SW 1271 (cell line): ENCODE measurements around the gene ATP2A2.
"Not testable (repeated sequence)": the region's sequence is repeated elsewhere in the genome, so short reads cannot be mapped to it uniquely, and the experiment has no call there.

Experiments
- DNase-seq, 2 experiments: peaks; one replicate each; lab custom pipeline; 2025; lab: John Stamatoyannopoulos, UW

Gene ATP2A2

DNA sequence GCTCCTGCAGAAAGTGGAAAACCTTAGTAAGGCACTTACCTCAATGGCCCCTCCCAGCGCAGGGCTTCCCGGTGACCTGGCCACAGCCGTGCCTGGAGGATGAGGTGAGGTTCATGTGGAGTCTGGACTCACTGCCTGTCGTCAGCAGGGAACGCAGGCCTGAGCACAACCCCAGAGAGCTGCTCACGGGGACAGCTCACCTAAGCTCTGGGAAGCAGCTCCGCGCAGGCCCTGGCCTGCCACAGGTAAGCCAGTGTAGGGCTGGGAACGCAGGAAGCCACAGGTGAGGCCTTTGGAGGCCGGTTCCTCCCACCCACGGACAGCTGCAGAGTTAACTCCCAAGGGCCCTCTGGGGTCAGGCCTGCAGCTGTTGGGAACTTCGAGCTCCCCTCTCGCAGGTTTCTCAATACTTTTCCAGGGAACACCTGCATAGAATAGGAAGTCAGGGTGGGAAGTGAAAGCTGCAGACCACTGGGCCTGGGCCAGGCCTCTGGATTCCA is 89.7 kb downstream of the ATP2A2 start:
- DNase-seq, result no peak

DNA sequence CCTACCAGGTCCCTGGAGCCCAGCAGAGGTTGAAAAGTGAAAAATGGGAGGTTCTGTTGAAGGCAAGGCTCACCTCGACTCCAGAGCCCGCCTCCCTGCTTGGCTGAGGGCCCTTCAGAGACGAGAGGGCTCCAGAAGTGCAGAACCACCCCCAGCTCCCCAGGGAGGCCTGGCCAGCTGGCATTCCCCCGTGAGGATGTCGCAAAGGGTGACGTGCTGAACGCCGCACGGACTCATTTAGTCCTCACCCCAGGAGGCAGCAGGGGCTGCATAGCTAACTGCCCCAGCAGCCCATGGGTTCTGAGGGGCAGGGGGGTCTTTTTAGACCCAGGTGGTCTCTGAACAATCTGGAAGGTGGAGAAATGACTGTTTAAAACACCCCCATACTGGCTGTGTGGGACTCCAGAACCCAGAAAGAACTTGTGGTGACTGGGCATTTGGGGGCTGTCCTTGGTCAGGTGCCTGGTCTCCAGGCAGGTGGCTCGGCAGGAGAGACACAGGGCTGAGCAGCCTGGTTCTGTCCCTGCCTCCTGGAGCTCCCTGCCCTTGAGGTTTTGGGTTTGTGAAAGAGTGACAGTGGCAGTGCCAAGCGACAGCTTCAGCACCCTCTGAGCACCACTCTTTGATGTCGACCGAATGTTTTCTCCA is 90.5 kb downstream of the ATP2A2 start:
- no peak for DNase-seq

DNA sequence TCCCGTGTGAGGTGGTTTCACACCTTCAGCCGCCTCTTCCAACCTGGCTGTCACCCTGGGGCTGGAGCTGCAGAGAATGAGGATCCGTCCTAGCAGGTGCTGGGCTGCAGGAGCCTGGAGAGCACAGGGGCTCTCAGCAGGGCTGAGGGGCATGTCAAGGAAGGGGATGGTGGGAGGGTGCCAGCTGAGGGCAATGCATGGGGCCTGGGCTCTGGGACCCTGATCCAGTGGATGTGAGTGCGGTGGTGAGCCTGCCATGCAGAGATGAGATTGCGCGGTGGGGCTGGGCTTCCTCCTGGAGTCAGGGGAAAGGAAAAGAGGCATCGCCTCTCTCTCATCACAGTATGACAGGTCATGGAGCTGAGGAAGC is 91.0 kb downstream of the ATP2A2 start:
- DNase-seq, result no peak

DNA sequence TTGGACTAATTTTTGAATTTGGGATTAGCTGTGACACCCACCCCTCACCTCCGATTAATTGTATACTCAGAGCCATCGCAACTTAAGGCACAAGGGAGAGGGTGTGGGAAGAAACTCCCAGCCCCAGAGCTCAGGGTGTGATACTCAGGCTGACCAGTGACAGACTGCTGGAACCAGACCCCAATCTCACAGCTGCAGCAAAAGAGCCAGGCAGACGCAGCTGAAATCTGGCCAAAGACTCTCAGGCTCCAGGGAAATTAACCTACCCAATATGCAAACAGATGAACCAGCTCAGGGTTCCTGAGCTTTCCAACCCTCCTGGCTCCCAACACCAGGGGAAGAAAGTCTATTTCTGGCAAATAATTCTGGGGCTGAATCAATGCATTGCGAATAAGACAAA is 92.0 kb downstream of the ATP2A2 start:
- DNase-seq, result no peak

- no peak for DNase-seq
Observed at GRCh38 chr12:110373425-110373824, 92.4 kb downstream of the ATP2A2 start.

DNA sequence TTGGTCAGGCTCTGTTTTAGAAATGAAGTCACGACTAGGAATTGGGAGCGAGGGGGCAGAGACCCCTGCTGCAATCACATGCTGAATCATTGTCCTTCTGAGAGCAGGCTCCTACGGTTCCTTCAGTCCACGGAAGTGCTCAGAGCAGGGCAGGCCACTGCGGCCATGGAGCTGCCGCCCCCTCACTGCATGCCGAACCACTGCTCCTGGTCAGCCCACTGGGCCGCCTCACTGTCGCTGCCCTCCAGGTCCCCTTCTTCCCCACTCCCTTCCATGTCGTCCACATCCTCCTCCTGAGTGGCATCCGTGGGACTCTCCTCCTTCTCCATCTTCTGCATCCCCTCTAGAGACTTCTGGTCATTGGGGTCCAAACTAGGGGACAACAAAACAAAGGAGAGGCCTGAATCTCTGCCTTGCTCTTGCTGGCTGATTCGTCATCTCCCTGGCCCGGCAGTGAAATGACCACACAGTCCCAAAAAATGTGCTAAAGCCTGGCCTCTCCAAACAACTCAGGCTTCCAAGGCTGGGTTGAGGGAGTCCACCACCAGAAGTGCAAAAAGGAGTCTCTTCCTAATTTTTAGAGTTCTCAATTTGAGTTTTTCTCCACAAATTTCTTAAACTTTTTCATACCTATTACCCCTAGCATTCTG is 93.0 kb downstream of the ATP2A2 start:
- DNase-seq, result no peak

- not testable (repeated sequence) for DNase-seq
Observed at GRCh38 chr12:110378131-110378790, 97.2 kb downstream of the ATP2A2 start.

DNA sequence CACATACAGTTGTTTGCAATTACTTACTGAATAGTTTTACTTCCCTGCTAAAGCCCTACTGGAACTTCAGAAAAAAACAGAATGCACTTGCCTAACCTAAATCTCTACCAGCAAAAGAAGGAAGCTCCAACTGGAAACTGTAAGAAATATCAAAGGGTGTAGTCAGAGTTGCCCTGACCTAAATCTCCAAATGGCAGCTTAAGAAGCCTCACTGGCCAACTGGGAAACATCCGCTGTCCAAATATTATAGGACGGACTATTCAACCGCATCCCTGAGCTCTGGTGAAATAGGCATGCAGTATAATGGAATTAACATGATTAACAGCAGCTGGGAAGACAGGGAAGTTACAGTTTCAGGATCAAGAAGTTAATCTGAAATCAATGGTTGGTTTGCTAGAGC is 98.2 kb downstream of the ATP2A2 start:
- no peak for DNase-seq

DNA sequence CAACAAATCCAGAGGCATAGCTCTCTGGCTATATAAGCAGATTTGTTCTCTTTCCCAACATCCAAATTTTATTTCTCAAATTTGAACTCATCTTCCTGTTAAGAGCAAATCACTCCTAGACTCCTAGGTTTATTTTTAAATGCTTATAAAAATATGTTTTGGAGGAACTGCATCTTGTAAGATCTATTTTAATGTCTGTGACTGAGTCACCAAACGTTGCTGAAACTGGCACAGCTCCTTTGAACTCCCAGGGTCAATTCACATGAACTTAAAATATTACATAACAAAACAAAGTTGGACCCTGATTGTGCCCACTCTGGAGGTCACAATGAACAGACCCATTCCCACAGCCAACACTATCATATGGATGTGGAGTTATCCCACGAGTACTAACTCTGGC is 98.6 kb downstream of the ATP2A2 start:
- no peak for DNase-seq

GRCh38 chr12:110382683-110383082 is 101.6 kb downstream of the ATP2A2 start:
- DNase-seq, result no peak
